ENCODE measurements around the gene LDLRAD3.
"Not testable (repeated sequence)": the region's sequence is repeated elsewhere in the genome, so short reads cannot be mapped to it uniquely, and the experiment has no call there.

LDLRAD3 gene

GRCh38 chr11:36019722-36020121 lies 75.9 kb downstream of the LDLRAD3 start:
- DNase-seq = no peak

- DNase-seq = no peak
Measured at GRCh38 chr11:36022882-36023281, 79.0 kb downstream of the LDLRAD3 start.

GRCh38 chr11:36023922-36024321 lies 80.1 kb downstream of the LDLRAD3 start:
- no peak for DNase-seq

- DNase-seq = no peak
Measured at GRCh38 chr11:36024716-36025115, 80.9 kb downstream of the LDLRAD3 start.

- DNase-seq = no peak
Measured at GRCh38 chr11:36026315-36026968, 82.6 kb downstream of the LDLRAD3 start.

GRCh38 chr11:36027731-36028130 lies 83.9 kb downstream of the LDLRAD3 start:
- no peak for DNase-seq

GRCh38 chr11:36029616-36030015 lies 85.8 kb downstream of the LDLRAD3 start:
- no peak for DNase-seq

GRCh38 chr11:36030731-36031281 lies 86.9 kb downstream of the LDLRAD3 start:
- no peak for DNase-seq

- no peak for DNase-seq
Measured at GRCh38 chr11:36033082-36033751, 89.4 kb downstream of the LDLRAD3 start.

GRCh38 chr11:36033936-36034335 lies 90.1 kb downstream of the LDLRAD3 start:
- no peak for DNase-seq

GRCh38 chr11:36034551-36035331 lies 90.9 kb downstream of the LDLRAD3 start:
- DNase-seq = no peak

GRCh38 chr11:36035454-36035853 lies 91.6 kb downstream of the LDLRAD3 start:
- DNase-seq = no peak

- no peak for DNase-seq
Measured at GRCh38 chr11:36035999-36036398, 92.1 kb downstream of the LDLRAD3 start.

- no peak for DNase-seq
Measured at GRCh38 chr11:36037031-36037430, 93.2 kb downstream of the LDLRAD3 start.

- DNase-seq = no peak
Measured at GRCh38 chr11:36038541-36038940, 94.7 kb downstream of the LDLRAD3 start.

GRCh38 chr11:36039471-36039870 lies 95.6 kb downstream of the LDLRAD3 start:
- no peak for DNase-seq

- no peak for DNase-seq
Measured at GRCh38 chr11:36041988-36042611, 98.2 kb downstream of the LDLRAD3 start.

- no peak for DNase-seq
Measured at GRCh38 chr11:36044636-36045035, 100.8 kb downstream of the LDLRAD3 start.

GRCh38 chr11:36045945-36046344 lies 102.1 kb downstream of the LDLRAD3 start:
- not testable (repeated sequence) for DNase-seq

- DNase-seq = no peak
Measured at GRCh38 chr11:36046932-36047331, 103.1 kb downstream of the LDLRAD3 start.

GRCh38 chr11:36047344-36047743 lies 103.5 kb downstream of the LDLRAD3 start:
- no peak for DNase-seq

- no peak for DNase-seq
Measured at GRCh38 chr11:36048496-36049247, 104.8 kb downstream of the LDLRAD3 start.

Data from activated CD4-positive, alpha-beta T cell treated with anti-CD3 and anti-CD28 coated beads for 4 hours (primary cell).